A673 (cell line): ENCODE measurements around the gene SLC39A9.

Source experiments
- CTCF ChIP-seq: fragments of 300-800, 200-600 bp; sonication (generic); conservative IDR thresholded peaks from 2 replicates; pipeline ENCODE4 v1.5.1; 2017; ENCODE audit warnings: low read depth, mild to moderate bottlenecking, antibody characterized with exemption, low read length, moderate library complexity, mixed read lengths
- EZH2 ChIP-seq: fragments of 200-600 bp; sonication (generic); IDR thresholded peaks from 2 replicates; pipeline ENCODE4 v1.6.1; 2017; ENCODE audit warnings: borderline replicate concordance, low read depth, mild to moderate bottlenecking, mixed read lengths, antibody characterized with exemption, low read length; ENCODE audit not compliant: poor library complexity, severe bottlenecking

- no peak for TF ChIP-seq CTCF
- no peak for TF ChIP-seq EZH2
These were observed 102.9 kb downstream of the SLC39A9 start for GRCh38 chr14:69501423-69501838.
